H1 (cell line): ENCODE measurements around the gene UVRAG. TPM values are rescaled to one million over a fixed set of nuclear protein-coding genes. Genes with fewer than 3 reads are reported as not detected.

Source experiments
- CTCF ChIA-PET: fragments of 300-600 bp; sonication (Branson Sonifier 250); formaldehyde crosslinking; loops from one replicate; lab custom pipeline; 2021; ENCODE audit not compliant: partially characterized antibody; lab: Charles Lee
- POLR2A ChIA-PET: fragments of 300-600 bp; sonication (Branson Sonifier 250); formaldehyde crosslinking; loops from one replicate; lab custom pipeline; 2021; ENCODE audit warnings: inconsistent platforms; ENCODE audit not compliant: partially characterized antibody; lab: Charles Lee
- DNase-seq, 2 experiments: peaks; one replicate each; pipeline versions ENCODE4 v3.0.0 to v3.0.0-alpha.2; 2010 to 2022; ENCODE audit warnings: low spot score in 2 of 2, low read depth in 1 of 2, mixed read lengths in 1 of 2
- FAIRE-seq: peaks from 2 replicates; lab custom pipeline; 2011; peaks lifted over from hg19 to GRCh38; lab: Jason Lieb, UNC
- H2AFZ ChIP-seq: 2 replicates; pipeline ENCODE4 v1.8.1; 2012; ENCODE audit warnings: low read length, inconsistent platforms
- H2AK5ac ChIP-seq: 2 replicates; pipeline ENCODE4 v1.6.1; 2013; ENCODE audit warnings: low read depth, low read length
- H2BK120ac ChIP-seq: replicated peaks from 2 replicates; pipeline ENCODE3; 2013; ENCODE audit warnings: low read depth, low read length, inconsistent platforms
- H2BK12ac ChIP-seq: 2 replicates; pipeline ENCODE4 v1.6.1; 2013; ENCODE audit warnings: low read depth, low read length
- H2BK15ac ChIP-seq: 2 replicates; pipeline ENCODE4 v1.6.1; 2013; ENCODE audit warnings: low read length
- H2BK20ac ChIP-seq: 2 replicates; pipeline ENCODE4 v1.6.1; 2013; ENCODE audit warnings: low read length
- H2BK5ac ChIP-seq: 2 replicates; pipeline ENCODE4 v1.6.1; 2013; ENCODE audit warnings: low read depth, low read length
- H3K14ac ChIP-seq: 2 replicates; pipeline ENCODE4 v1.6.1; 2013; ENCODE audit warnings: inconsistent platforms; ENCODE audit not compliant: insufficient read length
- H3K18ac ChIP-seq: 2 replicates; pipeline ENCODE4 v1.6.1; 2013; ENCODE audit warnings: low read length; ENCODE audit errors: extremely low read depth
- H3K23ac ChIP-seq: 2 replicates; pipeline ENCODE4 v1.6.1; 2013; ENCODE audit warnings: inconsistent platforms; ENCODE audit not compliant: insufficient read length
- H3K23me2 ChIP-seq: 2 replicates; pipeline ENCODE4 v1.6.1; 2013; ENCODE audit warnings: low read depth, low read length
- H3K27ac ChIP-seq: 2 replicates; pipeline ENCODE4 v1.6.1; 2011; ENCODE audit warnings: low read depth, low read length, inconsistent platforms
- H3K27me3 ChIP-seq, 4 experiments: replicated peaks in 1 of 4; 1 replicate in 1 of 4; 2 replicates in 3 of 4; pipeline versions ENCODE4 v1.6.1 to v1.8.1; 2011 to 2013; ENCODE audit warnings: low read length in 3 of 4, mild to moderate bottlenecking in 3 of 4, inconsistent platforms in 2 of 4, mixed read lengths in 2 of 4, moderate library complexity in 1 of 4; ENCODE audit not compliant: control insufficient read depth in 3 of 4, insufficient read depth in 3 of 4; ENCODE audit errors: extremely low read depth in 1 of 4
- H3K36me3 ChIP-seq, 4 experiments: 2 replicates each; pipeline versions ENCODE4 v1.6.1 to v1.8.1; 2011 to 2013; ENCODE audit warnings: mild to moderate bottlenecking in 4 of 4, low read length in 3 of 4, moderate library complexity in 2 of 4, control low read depth in 1 of 4, inconsistent platforms in 1 of 4; ENCODE audit not compliant: insufficient read depth in 4 of 4, control insufficient read depth in 2 of 4
- H3K4ac ChIP-seq: replicated peaks from 2 replicates; pipeline ENCODE3; 2013; ENCODE audit warnings: low read length, low read depth, mixed read lengths, inconsistent platforms; ENCODE audit not compliant: insufficient read length
- H3K4me1 ChIP-seq, 4 experiments: replicated peaks in 1 of 4; 1 replicate in 1 of 4; 2 replicates in 3 of 4; pipeline versions ENCODE4 v1.6.1 to v1.8.1; 2011 to 2013; ENCODE audit warnings: low read length in 3 of 4, inconsistent platforms in 2 of 4, mixed read lengths in 1 of 4; ENCODE audit not compliant: insufficient read depth in 4 of 4, control insufficient read depth in 3 of 4
- H3K4me2 ChIP-seq, 2 experiments: 2 replicates each; pipeline versions ENCODE4 v1.6.1 to v1.8.1; 2011 to 2013; ENCODE audit warnings: low read depth in 2 of 2, low read length in 2 of 2, control low read depth in 1 of 2, inconsistent platforms in 1 of 2, mild to moderate bottlenecking in 1 of 2; ENCODE audit not compliant: insufficient read depth in 1 of 2
- H3K4me3 ChIP-seq, 4 experiments: fragments of 200-600, 300-600 bp in 1 of 4; sonication (generic), shearing (Covaris generic), sonication (Bioruptor Twin) in 1 of 4; 2 replicates each; pipeline versions ENCODE4 v1.5.1 to v1.8.1; 2011 to 2016; ENCODE audit warnings: low read length in 4 of 4, low read depth in 3 of 4, control low read depth in 2 of 4, inconsistent platforms in 2 of 4, mild to moderate bottlenecking in 2 of 4, mixed read lengths in 1 of 4, moderate library complexity in 1 of 4; ENCODE audit not compliant: insufficient read depth in 2 of 4; ENCODE audit errors: extremely low read depth in 1 of 4
- H3K56ac ChIP-seq: replicated peaks from 2 replicates; pipeline ENCODE3; 2013; ENCODE audit warnings: low read depth, mild to moderate bottlenecking, mixed read lengths, low read length, inconsistent platforms; ENCODE audit not compliant: insufficient read length
- H3K79me1 ChIP-seq: 2 replicates; pipeline ENCODE4 v1.6.1; 2013; ENCODE audit warnings: low read depth, low read length, control low read depth
- H3K79me2 ChIP-seq, 2 experiments: 2 replicates each; pipeline versions ENCODE4 v1.6.1 to v1.8.1; 2012 to 2013; ENCODE audit warnings: low read length in 2 of 2, mild to moderate bottlenecking in 2 of 2, inconsistent platforms in 1 of 2; ENCODE audit not compliant: insufficient read depth in 2 of 2, control insufficient read depth in 1 of 2
- H3K9ac ChIP-seq, 4 experiments: replicated peaks in 1 of 4; 1 replicate in 1 of 4; 2 replicates in 3 of 4; pipeline versions ENCODE4 v1.6.1 to v1.8.1; 2011 to 2013; ENCODE audit warnings: low read depth in 3 of 4, low read length in 3 of 4, control low read depth in 2 of 4, mild to moderate bottlenecking in 2 of 4, moderate library complexity in 2 of 4, inconsistent platforms in 1 of 4; ENCODE audit errors: extremely low read depth in 1 of 4
- H3K9me3 ChIP-seq, 2 experiments: 2 replicates each; pipeline versions ENCODE4 v1.6.1 to v1.8.1; 2012 to 2013; ENCODE audit warnings: mild to moderate bottlenecking in 2 of 2, moderate library complexity in 2 of 2, control low read depth in 1 of 2, inconsistent platforms in 1 of 2, low read depth in 1 of 2, low read length in 1 of 2, mixed read lengths in 1 of 2; ENCODE audit not compliant: insufficient read depth in 2 of 2
- H4K20me1 ChIP-seq, 2 experiments: replicated peaks in 1 of 2; 2 replicates each; pipeline versions ENCODE3 to v1.8.1; 2011 to 2013; ENCODE audit warnings: inconsistent platforms in 2 of 2, low read length in 2 of 2, mild to moderate bottlenecking in 1 of 2; ENCODE audit not compliant: insufficient read depth in 2 of 2, control insufficient read depth in 1 of 2
- H4K5ac ChIP-seq: 2 replicates; pipeline ENCODE4 v1.6.1; 2013; ENCODE audit warnings: low read length, low read depth, mixed read lengths, inconsistent platforms; ENCODE audit not compliant: insufficient read length
- H4K8ac ChIP-seq: 2 replicates; pipeline ENCODE4 v1.8.0; 2013; ENCODE audit warnings: mild to moderate bottlenecking, moderate library complexity, low read length, inconsistent platforms; ENCODE audit not compliant: insufficient read depth; ENCODE audit errors: extremely low read depth
- H4K91ac ChIP-seq: replicated peaks from 2 replicates; pipeline ENCODE3; 2013; ENCODE audit warnings: low read length, mixed read lengths, inconsistent platforms; ENCODE audit not compliant: insufficient read length
- SP2 ChIP-seq: IDR thresholded peaks from 2 replicates; pipeline ENCODE4 v1.6.1; 2012; ENCODE audit warnings: mild to moderate bottlenecking, low read length, inconsistent platforms
- WGBS, 2 experiments: shearing (Covaris generic) in 1 of 2; methylation state at CpG; one replicate each; pipeline versions ENCODE4 v1.1.6 to v1.1.7; 2013 to 2015; ENCODE audit warnings: low lambda C conversion rate in 2 of 2, mixed read lengths in 2 of 2, inconsistent platforms in 1 of 2, low coverage in 1 of 2, missing lambda C conversion rate in 1 of 2; ENCODE audit not compliant: insufficient replicate concordance in 2 of 2, insufficient coverage in 1 of 2, insufficient read length in 1 of 2; ENCODE audit errors: extremely low coverage in 1 of 2, missing lambda C conversion rate in 1 of 2; 5-methylcytosine and 5-hydroxymethylcytosine counted together
- polyA plus RNA-seq, 7 experiments: library from polyadenylated mRNA; depleted of rRNA in 3 of 7; stranded (reverse) in 5 of 7; unstranded in 2 of 7; fragments of >200 nt in 5 of 7; fragments of 200-250 nt in 2 of 7; gene quantifications; 1 replicate in 5 of 7; 2 replicates in 1 of 7; 4 replicates in 1 of 7; pipeline versions ENCODE4 v1.2.1 to v1.2.3, GENCODE V29; 2011 to 2013; ENCODE audit warnings: missing spikeins in 2 of 7, mixed read lengths in 2 of 7
- total RNA-seq: library from RNA; stranded (reverse); fragmentation: NEBNext Ultra II Directional; extraction: Animal tissue kit (Norgen Biotek cat#: 25700); gene quantifications from 2 replicates; pipeline ENCODE4 v1.2.1, GENCODE V29; 2021

The UVRAG gene
- total and polyA plus RNA-seq, 2 of the 8 experiments (the other 6 are each of a cell fraction or from before 2014, with no cell fraction given), result 5.5 to 14.7 TPM

- no peak overlapping the region for H3K27ac ChIP-seq
- 83% methylated on average over 4 of the region's 6 CpGs; no CpG with 5 or more reads in 1 of the 2 experiments for WGBS, 2 experiments
- H2BK12ac ChIP-seq, result no peak overlapping the region
- DNase-seq (no peak), FAIRE-seq (no peak)
- no peaks in the 10 kb centered on the region for H3K9me3 ChIP-seq
- H4K91ac ChIP-seq, result no peak overlapping the region
- H2BK20ac ChIP-seq, result no peak overlapping the region
- no peak overlapping the region for H3K4ac ChIP-seq
- no peak overlapping the region for H4K8ac ChIP-seq
- no peak overlapping the region for H2BK5ac ChIP-seq
- no peaks in the 10 kb centered on the region for H4K20me1 ChIP-seq
- no peak overlapping the region for H2AFZ ChIP-seq
- H3K9ac ChIP-seq, result no peak overlapping the region
- no peak for TF ChIP-seq SP2
- CTCF ChIA-PET, result interaction anchor here (0.8 kb wide), 1 partner anchor 57 kb away, joined by 3 read pairs; no protein-coding TSS in a partner anchor
- no peak overlapping the region for H3K18ac ChIP-seq
- no peak overlapping the region for H3K4me2 ChIP-seq
- H2AK5ac ChIP-seq, result no peak overlapping the region
- no peak overlapping the region for H2BK120ac ChIP-seq
- POLR2A ChIA-PET, result no interaction called here
- H3K14ac ChIP-seq, result no peak overlapping the region
- H3K56ac ChIP-seq, result no peak overlapping the region
- H3K79me1 ChIP-seq, result no peaks in the 10 kb centered on the region
- H3K4me1 ChIP-seq, result peaks cover 0 to 10% (median 0%) of the 10 kb centered on the region in 4 experiments; a peak in 2 of 7 replicates
- no peak overlapping the region for H3K4me3 ChIP-seq
- no peak overlapping the region for H4K5ac ChIP-seq
- H3K36me3 ChIP-seq, result no peaks in the 10 kb centered on the region; a peak in 1 of 8 replicates
- H3K23me2 ChIP-seq, result no peaks in the 10 kb centered on the region
- H2BK15ac ChIP-seq, result no peak overlapping the region
- H3K79me2 ChIP-seq, result no peaks in the 10 kb centered on the region
- H3K27me3 ChIP-seq, result no peaks in the 10 kb centered on the region
- H3K23ac ChIP-seq, result no peak overlapping the region
Observed at GRCh38 chr11:76189682-76190081, 374.7 kb downstream of the UVRAG start.
